IMR-90 (cell line): Measurements from ENCODE around the gene MRE11. TPM values are rescaled to one million over a fixed set of nuclear protein-coding genes. Genes with fewer than 3 reads are reported as not detected.
"Not testable (repeated sequence)": the region's sequence is repeated elsewhere in the genome, so short reads cannot be mapped to it uniquely, and the experiment has no call there.

ENCODE experiments used
- ATAC-seq: fragments of 200-7000 bp; cut with Tn5 transposase; 2 replicates; pipeline ENCODE4 v1.9.1; 2020; ENCODE audit warnings: low read depth, mild to moderate bottlenecking, moderate library complexity
- BruUV-seq: library from RNA; stranded (reverse); fragments of 400-500 nt; replicated peaks from 2 replicates; lab custom pipeline; 2021; lab: Mats Ljungman, UMichigan
- CTCF ChIA-PET: fragments of 300-600 bp; formaldehyde crosslinking; extraction: SDS; loops from one replicate; lab custom pipeline; 2021; ENCODE audit warnings: antibody characterized with exemption; lab: Yijun Ruan, JAX
- POLR2A ChIA-PET: fragments of 300-600 bp; sonication (Branson Sonifier 250); formaldehyde crosslinking; loops from one replicate; lab custom pipeline; 2022; ENCODE audit warnings: antibody characterized with exemption; ENCODE audit not compliant: unreplicated experiment; lab: Charles Lee
- DNase-seq: peaks from one replicate; pipeline ENCODE4 v3.0.0; 2013
- H2AFZ ChIP-seq: replicated peaks from 2 replicates; pipeline ENCODE3; 2013; ENCODE audit warnings: low read length, mild to moderate bottlenecking; ENCODE audit not compliant: poor library complexity
- H2AK5ac ChIP-seq: 2 replicates; pipeline ENCODE4 v1.6.1; 2013; ENCODE audit warnings: low read depth, low read length, inconsistent platforms
- H2AK9ac ChIP-seq: replicated peaks from 2 replicates; pipeline ENCODE3; 2013; ENCODE audit warnings: mild to moderate bottlenecking, low read depth, low read length, moderate library complexity; ENCODE audit not compliant: poor library complexity
- H2BK120ac ChIP-seq: 2 replicates; pipeline ENCODE4 v1.6.1; 2013; ENCODE audit warnings: low read depth, low read length, inconsistent platforms
- H2BK15ac ChIP-seq: 3 replicates; pipeline ENCODE4 v1.6.1; 2013; ENCODE audit warnings: low read depth, low read length, inconsistent platforms
- H2BK20ac ChIP-seq: 2 replicates; pipeline ENCODE4 v1.6.1; 2013; ENCODE audit warnings: low read depth, mild to moderate bottlenecking, inconsistent platforms, low read length, moderate library complexity
- H2BK5ac ChIP-seq: 2 replicates; pipeline ENCODE4 v1.6.1; 2013; ENCODE audit warnings: mild to moderate bottlenecking, low read depth, low read length, inconsistent platforms; ENCODE audit not compliant: poor library complexity, severe bottlenecking
- H3K14ac ChIP-seq: replicated peaks from 2 replicates; pipeline ENCODE4 v1.6.1; 2013; ENCODE audit warnings: low read depth, low read length, inconsistent platforms
- H3K18ac ChIP-seq: 2 replicates; pipeline ENCODE4 v1.6.1; 2013; ENCODE audit warnings: low read depth, low read length, control low read depth
- H3K23ac ChIP-seq: 2 replicates; pipeline ENCODE4 v1.6.1; 2013; ENCODE audit warnings: low read depth, low read length, inconsistent platforms
- H3K27ac ChIP-seq: 2 replicates; pipeline ENCODE4 v1.5.1; 2013; ENCODE audit warnings: mild to moderate bottlenecking, control low read depth, low read length; ENCODE audit not compliant: insufficient read depth
- H3K27me3 ChIP-seq: 2 replicates; pipeline ENCODE4 v1.6.1; 2013; ENCODE audit warnings: low read length; ENCODE audit not compliant: control insufficient read depth, insufficient read depth
- H3K36me3 ChIP-seq: 2 replicates; pipeline ENCODE4 v1.6.1; 2013; ENCODE audit warnings: low read length, mixed read lengths; ENCODE audit not compliant: control insufficient read depth, insufficient read depth
- H3K4ac ChIP-seq: 2 replicates; pipeline ENCODE4 v1.6.1; 2013; ENCODE audit warnings: low read depth, low read length, inconsistent platforms
- H3K4me1 ChIP-seq: 2 replicates; pipeline ENCODE4 v1.6.1; 2013; ENCODE audit warnings: low read length, mixed read lengths; ENCODE audit not compliant: control insufficient read depth, insufficient read depth
- H3K4me2 ChIP-seq: 2 replicates; pipeline ENCODE4 v1.6.1; 2013; ENCODE audit warnings: low read depth, mild to moderate bottlenecking, control low read depth, low read length, moderate library complexity
- H3K4me3 ChIP-seq: 2 replicates; pipeline ENCODE4 v1.5.1; 2013; ENCODE audit warnings: low read depth, mild to moderate bottlenecking, control low read depth, low read length, moderate library complexity; ENCODE audit not compliant: insufficient read depth
- H3K56ac ChIP-seq: 2 replicates; pipeline ENCODE4 v1.6.1; 2013; ENCODE audit warnings: low read length, inconsistent platforms; ENCODE audit not compliant: insufficient read depth; ENCODE audit errors: extremely low read depth
- H3K79me1 ChIP-seq, 2 experiments: 2 replicates each; pipeline ENCODE4 v1.6.1; 2013; ENCODE audit warnings: low read length in 2 of 2, inconsistent platforms in 1 of 2, low read depth in 1 of 2
- H3K9ac ChIP-seq: 2 replicates; pipeline ENCODE4 v1.6.1; 2013; ENCODE audit warnings: low read depth, low read length, control low read depth
- H3K9me1 ChIP-seq: 2 replicates; pipeline ENCODE4 v1.6.1; 2013; ENCODE audit warnings: low read length, inconsistent platforms; ENCODE audit not compliant: insufficient read depth
- H3K9me3 ChIP-seq: 2 replicates; pipeline ENCODE4 v1.6.1; 2013; ENCODE audit warnings: low read length; ENCODE audit not compliant: control insufficient read depth, insufficient read depth
- H4K20me1 ChIP-seq: 2 replicates; pipeline ENCODE4 v1.6.1; 2013; ENCODE audit warnings: low read length, inconsistent platforms; ENCODE audit not compliant: insufficient read depth
- H4K5ac ChIP-seq: 2 replicates; pipeline ENCODE4 v1.6.1; 2013; ENCODE audit warnings: mild to moderate bottlenecking, low read depth, low read length, control low read depth
- H4K8ac ChIP-seq, 2 experiments: 2 replicates each; pipeline ENCODE4 v1.6.1; 2013; ENCODE audit warnings: low read depth in 2 of 2, low read length in 2 of 2, control low read depth in 1 of 2, inconsistent platforms in 1 of 2
- H4K91ac ChIP-seq: 2 replicates; pipeline ENCODE4 v1.6.1; 2013; ENCODE audit warnings: low read depth, low read length, inconsistent platforms; ENCODE audit not compliant: insufficient read depth
- WGBS, 2 experiments: methylation state at CpG; one replicate each; pipeline versions ENCODE4 v1.1.5 to v1.1.7; 2013; ENCODE audit warnings: missing lambda C conversion rate in 2 of 2; ENCODE audit not compliant: insufficient read length in 1 of 2; ENCODE audit errors: extremely low coverage in 2 of 2; 5-methylcytosine and 5-hydroxymethylcytosine counted together
- dilution Hi-C: fragments of 300-500 bp; cut with HindIII; formaldehyde crosslinking; loops from one replicate; pipeline ENCODE4 v1.14.3; 2018; ENCODE audit warnings: low sequenced_read_pairs; ENCODE audit not compliant: unreplicated experiment
- in situ Hi-C: fragments of 300-500 bp; cut with MboI; formaldehyde crosslinking; loops from 3 replicates; pipeline ENCODE4 v1.14.3; 2019; ENCODE audit warnings: low sequenced_read_pairs, inconsistent platforms, mixed read lengths
- intact Hi-C: fragments of 100-400 bp; cut with micrococcal nuclease; formaldehyde crosslinking; loops from 2 replicates; pipeline ENCODE4 v1.10.0; 2022
- polyA plus RNA-seq, 3 experiments: library from polyadenylated mRNA; depleted of rRNA; stranded (reverse); fragments of >200 nt; gene quantifications; 2 replicates each; pipeline ENCODE4 v1.2.3, GENCODE V29; 2012; ENCODE audit warnings: low replicate concordance in 1 of 3
- total RNA-seq: library from RNA; depleted of rRNA; stranded (reverse); fragments of >200 nt; gene quantifications from 2 replicates; pipeline ENCODE4 v1.2.3, GENCODE V29; 2012

MRE11 gene
- total and polyA plus RNA-seq, 2 of the 4 experiments (the other 2 are of a cell fraction): 9.0 to 15.6 TPM

DNA sequence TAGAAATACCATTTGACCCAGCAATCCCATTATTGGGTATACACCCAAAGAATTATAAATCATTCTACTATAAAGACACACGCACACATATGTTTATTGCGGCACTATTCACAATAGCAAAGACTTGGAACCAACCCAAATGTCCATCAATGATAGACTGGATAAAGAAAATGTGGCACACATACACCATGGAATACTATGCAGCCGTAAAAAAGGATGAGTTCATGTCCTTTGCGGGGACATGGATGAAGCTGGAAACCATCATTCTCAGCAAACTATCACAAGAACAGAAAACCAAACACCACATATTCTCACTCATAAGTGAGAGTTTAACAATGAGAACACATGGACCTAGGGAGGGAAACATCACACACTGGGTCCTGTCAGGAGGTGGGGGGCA is 101.7 kb downstream of the MRE11 start:
- H3K14ac ChIP-seq, H4K20me1 ChIP-seq, H4K8ac ChIP-seq, H2BK5ac ChIP-seq, H4K91ac ChIP-seq, H2BK15ac ChIP-seq, POLR2A ChIA-PET, H3K36me3 ChIP-seq, H2AFZ ChIP-seq, H2BK120ac ChIP-seq, H2AK5ac ChIP-seq, H3K9ac ChIP-seq, H4K5ac ChIP-seq, H3K27ac ChIP-seq, dilution Hi-C loops, H3K9me1 ChIP-seq, H3K56ac ChIP-seq, H2BK20ac ChIP-seq, intact Hi-C loops, DNase-seq, H3K4me3 ChIP-seq, in situ Hi-C loops, ATAC-seq, H3K4ac ChIP-seq, H3K4me2 ChIP-seq, H3K9me3 ChIP-seq, H2AK9ac ChIP-seq, BruUV-seq, H3K79me1 ChIP-seq, H3K27me3 ChIP-seq, H3K23ac ChIP-seq, H3K18ac ChIP-seq, H3K4me1 ChIP-seq, CTCF ChIA-PET: not testable (repeated sequence)
- no CpG with 5 or more reads among the region's 4 CpGs for WGBS, 2 experiments
